H1 (cell line): ENCODE data around the gene HACD4. TPM values are rescaled to one million over a fixed set of nuclear protein-coding genes. Genes with fewer than 3 reads are reported as not detected.

Experiments used
- ASH2L ChIP-seq: fragments of 200-600, 300-600 bp; sonication (generic); IDR thresholded peaks from one replicate; pipeline ENCODE4 v1.7.1; 2017; ENCODE audit warnings: low read length
- ATF2 ChIP-seq: IDR thresholded peaks from 2 replicates; pipeline ENCODE4 v1.6.1; 2012; ENCODE audit warnings: low read length, inconsistent platforms
- RBBP5 ChIP-seq: IDR thresholded peaks from 2 replicates; pipeline ENCODE4 v1.7.1; 2012; ENCODE audit warnings: low read depth, mild to moderate bottlenecking, inconsistent platforms, low read length, moderate library complexity, borderline replicate concordance
- SP4 ChIP-seq: IDR thresholded peaks from 2 replicates; pipeline ENCODE4 v1.6.1; 2012; ENCODE audit warnings: low read length, inconsistent platforms
- TBP ChIP-seq: IDR thresholded peaks from 2 replicates; pipeline ENCODE4 v1.6.1; 2011; ENCODE audit warnings: low read depth, low read length, improper control_type of control experiment
- polyA plus RNA-seq, 7 experiments: library from polyadenylated mRNA; depleted of rRNA in 3 of 7; stranded (reverse) in 5 of 7; unstranded in 2 of 7; fragments of >200 nt in 5 of 7; fragments of 200-250 nt in 2 of 7; gene quantifications; 1 replicate in 5 of 7; 2 replicates in 1 of 7; 4 replicates in 1 of 7; pipeline versions ENCODE4 v1.2.1 to v1.2.3, GENCODE V29; 2011 to 2013; ENCODE audit warnings: missing spikeins in 2 of 7, mixed read lengths in 2 of 7
- total RNA-seq: library from RNA; stranded (reverse); fragmentation: NEBNext Ultra II Directional; extraction: Animal tissue kit (Norgen Biotek cat#: 25700); gene quantifications from 2 replicates; pipeline ENCODE4 v1.2.1, GENCODE V29; 2021

The HACD4 gene
- total and polyA plus RNA-seq, 2 of the 8 experiments (the other 6 are each of a cell fraction or from before 2014, with no cell fraction given): 0.65 to 0.86 TPM

GRCh38 chr9:20950707-20951106 is 80.7 kb downstream of the HACD4 start (continued):
- TF ChIP-seq ATF2 (no peak), ASH2L (no peak), RBBP5 (no peak), SP4 (no peak), TBP (no peak)

Other genes with a start within 250 kb of the HACD4 start
- not detected in 2 replicates for gene IFNB1, start 46.3 kb upstream of the HACD4 start, total RNA-seq
- not detected in 2 replicates for gene IFNB1, start 46.3 kb upstream of the HACD4 start, polyA plus RNA-seq (2011; rRNA removed)
- gene IFNW1, start 110.2 kb upstream of the HACD4 start, total RNA-seq: not detected in 2 replicates
- not detected in 2 replicates for gene IFNW1, start 110.2 kb upstream of the HACD4 start, polyA plus RNA-seq (2011; rRNA removed)
- not detected in 2 replicates for gene IFNA21, start 135.0 kb upstream of the HACD4 start, total RNA-seq
- gene IFNA21, start 135.0 kb upstream of the HACD4 start, polyA plus RNA-seq (2011; rRNA removed): not detected in 2 replicates
- not detected in 2 replicates for gene IFNA4, start 155.9 kb upstream of the HACD4 start, total RNA-seq
- not detected in 2 replicates for gene IFNA4, start 155.9 kb upstream of the HACD4 start, polyA plus RNA-seq (2011; rRNA removed)
- not detected in 2 replicates for gene IFNA7, start 170.6 kb upstream of the HACD4 start, total RNA-seq
- not detected in 2 replicates for gene IFNA7, start 170.6 kb upstream of the HACD4 start, polyA plus RNA-seq (2011; rRNA removed)
- not detected in 2 replicates for gene IFNA10, start 175.5 kb upstream of the HACD4 start, total RNA-seq
- gene IFNA10, start 175.5 kb upstream of the HACD4 start, polyA plus RNA-seq (2011; rRNA removed): not detected in 2 replicates
- not detected in 2 replicates for gene IFNA16, start 185.7 kb upstream of the HACD4 start, total RNA-seq
- not detected in 2 replicates for gene IFNA16, start 185.7 kb upstream of the HACD4 start, polyA plus RNA-seq (2011; rRNA removed)
- gene IFNA17, start 196.6 kb upstream of the HACD4 start, total RNA-seq: not detected in 2 replicates
- not detected in 2 replicates for gene IFNA17, start 196.6 kb upstream of the HACD4 start, polyA plus RNA-seq (2011; rRNA removed)
- not detected in 2 replicates for gene IFNA14, start 208.4 kb upstream of the HACD4 start, total RNA-seq
- not detected in 2 replicates for gene IFNA14, start 208.4 kb upstream of the HACD4 start, polyA plus RNA-seq (2011; rRNA removed)